CD14-positive monocyte (primary cell): Measurements from ENCODE around the gene BRAF. TPM values are rescaled to one million over a fixed set of nuclear protein-coding genes. Genes with fewer than 3 reads are reported as not detected.
"Not testable (repeated sequence)": the region's sequence is repeated elsewhere in the genome, so short reads cannot be mapped to it uniquely, and the experiment has no call there.

Experiments used
- DNase-seq, 3 donors: peaks; one replicate each; pipeline ENCODE4 v3.0.0-alpha.2; 2011 to 2022
- H2AFZ ChIP-seq: 2 replicates; pipeline ENCODE4 v1.6.0; 2012; ENCODE audit warnings: mild to moderate bottlenecking, low read depth, low read length, inconsistent platforms; ENCODE audit not compliant: insufficient read depth, poor library complexity, severe bottlenecking
- H3K27ac ChIP-seq, 2 donors: 1 replicate in 1 of 2; 2 replicates in 1 of 2; pipeline ENCODE4 v1.5.1; 2012 to 2013; ENCODE audit warnings: low read length in 2 of 2, control low read depth in 1 of 2, inconsistent platforms in 1 of 2, low read depth in 1 of 2, mild to moderate bottlenecking in 1 of 2
- H3K27me3 ChIP-seq, 2 donors: one replicate each; pipeline versions ENCODE4 v1.6.0 to v1.6.1; 2011 to 2013; ENCODE audit warnings: low read length in 2 of 2; ENCODE audit not compliant: control insufficient read depth in 2 of 2, insufficient read depth in 2 of 2
- H3K36me3 ChIP-seq, 2 donors: replicated peaks in 1 of 2; 1 replicate in 1 of 2; 2 replicates in 1 of 2; pipeline versions ENCODE4 v1.5.1 to v1.6.1; 2012 to 2013; ENCODE audit warnings: low read length in 2 of 2, control low read depth in 1 of 2, inconsistent platforms in 1 of 2, mild to moderate bottlenecking in 1 of 2; ENCODE audit not compliant: insufficient read depth in 2 of 2, control insufficient read depth in 1 of 2
- H3K4me1 ChIP-seq, 2 donors: 1 replicate in 1 of 2; 2 replicates in 1 of 2; pipeline versions ENCODE4 v1.5.1 to v1.6.1; 2012 to 2013; ENCODE audit warnings: low read length in 2 of 2, control low read depth in 1 of 2, inconsistent platforms in 1 of 2, mild to moderate bottlenecking in 1 of 2, moderate library complexity in 1 of 2; ENCODE audit not compliant: insufficient read depth in 2 of 2, control insufficient read depth in 1 of 2
- H3K4me2 ChIP-seq: replicated peaks from 2 replicates; pipeline ENCODE3; 2012; ENCODE audit warnings: low read length, moderate library complexity, mild to moderate bottlenecking; ENCODE audit not compliant: poor library complexity, severe bottlenecking; ENCODE audit errors: extremely low read depth
- H3K4me3 ChIP-seq, 3 experiments: fragments of 200-600 bp in 1 of 3; sonication (generic) in 1 of 3; replicated peaks in 1 of 3; 1 replicate in 2 of 3; 2 replicates in 1 of 3; pipeline ENCODE4 v1.5.1; 2011 to 2013; ENCODE audit warnings: low read length in 3 of 3, mild to moderate bottlenecking in 3 of 3, control low read depth in 2 of 3, low read depth in 2 of 3, inconsistent platforms in 1 of 3, moderate library complexity in 1 of 3
- H3K79me2 ChIP-seq: 2 replicates; pipeline ENCODE4 v1.6.0; 2012; ENCODE audit warnings: mild to moderate bottlenecking, control low read depth, inconsistent platforms, low read length, moderate library complexity; ENCODE audit not compliant: insufficient read depth
- H3K9ac ChIP-seq: 2 replicates; pipeline ENCODE4 v1.6.0; 2017; ENCODE audit warnings: low read length, mild to moderate bottlenecking; ENCODE audit not compliant: insufficient read depth, poor library complexity, severe bottlenecking
- H3K9me3 ChIP-seq, 2 donors: replicated peaks in 1 of 2; 1 replicate in 1 of 2; 2 replicates in 1 of 2; pipeline versions ENCODE4 v1.5.1 to v1.6.1; 2012 to 2013; ENCODE audit warnings: low read length in 2 of 2, control low read depth in 1 of 2; ENCODE audit not compliant: control insufficient read depth in 1 of 2, insufficient read depth in 1 of 2
- H4K20me1 ChIP-seq: 2 replicates; pipeline ENCODE4 v1.6.0; 2012; ENCODE audit warnings: mild to moderate bottlenecking, low read length, control low read depth, moderate library complexity; ENCODE audit not compliant: insufficient read depth
- H3K27ac Mint-ChIP-seq, 7 donors: one replicate each; pipeline ENCODE4 v1.8.0; 2020; ENCODE audit warnings: mild to moderate bottlenecking in 7 of 7, mixed read lengths in 7 of 7, moderate library complexity in 6 of 7, inconsistent platforms in 2 of 7
- H3K27me3 Mint-ChIP-seq, 3 donors: one replicate each; pipeline ENCODE4 v1.8.0; 2021 to 2022; ENCODE audit warnings: low read depth in 3 of 3, mild to moderate bottlenecking in 3 of 3, mixed read lengths in 3 of 3, moderate library complexity in 3 of 3, inconsistent platforms in 1 of 3
- H3K36me3 Mint-ChIP-seq, 2 donors: one replicate each; pipeline ENCODE4 v1.8.0; 2020; ENCODE audit warnings: mixed read lengths in 2 of 2, inconsistent platforms in 1 of 2, mild to moderate bottlenecking in 1 of 2
- H3K4me1 Mint-ChIP-seq: one replicate; pipeline ENCODE4 v1.8.0; 2020; ENCODE audit warnings: mild to moderate bottlenecking, mixed read lengths
- H3K4me3 Mint-ChIP-seq, 2 donors: one replicate each; pipeline ENCODE4 v1.8.0; 2020; ENCODE audit warnings: mild to moderate bottlenecking in 2 of 2, mixed read lengths in 2 of 2, moderate library complexity in 1 of 2
- H3K9me3 Mint-ChIP-seq, 7 donors: one replicate each; pipeline ENCODE4 v1.8.0; 2020 to 2022; ENCODE audit warnings: mixed read lengths in 7 of 7, mild to moderate bottlenecking in 6 of 7, moderate library complexity in 6 of 7, inconsistent platforms in 2 of 7
- CTCF ChIP-seq: fragments of 200-600 bp; IDR thresholded peaks from one replicate; pipeline ENCODE4 v1.8.0; 2022; ENCODE audit warnings: antibody characterized with exemption, mild to moderate bottlenecking
- whole genome bisulfite sequencing: methylation state at CpG from one replicate; pipeline ENCODE4 v1.1.5; 2013; ENCODE audit warnings: missing lambda C conversion rate; ENCODE audit not compliant: insufficient coverage; 5-methylcytosine and 5-hydroxymethylcytosine counted together
- intact Hi-C, 2 donors: fragments of 100-400 bp; cut with micrococcal nuclease; formaldehyde crosslinking; loops; one replicate each; pipeline versions ENCODE4 v1.15.0 to v1.15.1; 2023
- polyA plus RNA-seq, 3 donors: library from polyadenylated mRNA; depleted of rRNA in 1 of 3; unstranded in 2 of 3; stranded (reverse) in 1 of 3; fragments of 300-500 nt in 2 of 3; fragments of >200 nt in 1 of 3; fragmentation: Illumina TruSeq in 2 of 3; gene quantifications; 1 replicate in 2 of 3; 2 replicates in 1 of 3; pipeline ENCODE4 v1.2.3, GENCODE V29; 2012 to 2021

The BRAF gene
- polyA plus RNA-seq, 3 donors: 3.8 to 10.0 (median 5.6) TPM

DNA sequence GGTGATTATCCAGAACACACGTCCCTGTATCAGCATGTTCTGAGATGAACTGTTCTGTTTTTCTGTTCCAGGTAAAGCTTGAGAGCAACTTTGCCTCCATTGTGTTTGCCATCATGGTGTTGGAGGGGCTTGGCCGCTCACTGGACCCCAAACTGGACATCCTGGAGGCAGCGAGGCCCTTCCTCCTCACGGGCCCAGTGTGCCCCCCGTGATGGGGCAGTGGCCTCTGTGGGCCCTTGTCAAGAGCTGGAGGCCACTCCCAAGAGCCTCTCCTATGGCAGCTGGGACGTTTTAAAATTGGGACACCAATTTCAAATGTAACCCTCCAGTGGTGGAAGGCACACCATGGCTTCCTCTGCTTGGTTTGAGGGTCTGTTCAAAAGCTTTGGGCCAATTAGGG is 230.1 kb downstream of the BRAF start:
- Histone ChIP-seq H3K27me3 (no peaks in the 10 kb centered on the region), H4K20me1 (peaks cover 18% of the 10 kb centered on the region), H3K4me1 (peaks cover 15 to 21% of the 10 kb centered on the region in 2 donors), H3K36me3 (peaks cover 10 to 38% of the 10 kb centered on the region in 2 donors), H3K27ac (peak overlapping the region in 1 of 2 donors; percentile 87), H3K79me2 (peaks cover 28% of the 10 kb centered on the region), H3K4me2 (no peak overlapping the region), H3K9me3 (no peaks in the 10 kb centered on the region), H2AFZ (no peak overlapping the region), H3K9ac (no peak overlapping the region), H3K4me3 (no peak overlapping the region)
- 97% methylated on average over 4 of the region's 6 CpGs for WGBS
- Mint-ChIP-seq H3K36me3 (peaks cover 34 to 41% of the 10 kb centered on the region in 2 donors), H3K27me3 (peaks cover 0 to 1% (median 1%) of the 10 kb centered on the region in 3 donors), H3K27ac (peak overlapping the region in 3 of 7 donors; percentile 25 to 62 (median 60)), H3K9me3 (no peaks in the 10 kb centered on the region), H3K4me3 (no peak overlapping the region), H3K4me1 (peaks cover 25% of the 10 kb centered on the region)
- no peak for DNase-seq
- intact Hi-C loops: loop anchor here in 1 of 2 donors (10.0 kb wide), 1 partner anchor 230 kb away; the partner anchor contains the start of gene BRAF
- no peak for TF ChIP-seq CTCF

GRCh38 chr7:140693849-140694248 is 230.9 kb downstream of the BRAF start:
- H3K27me3 ChIP-seq, H3K27me3 Mint-ChIP-seq, H3K4me3 ChIP-seq, H2AFZ ChIP-seq, H3K9me3 Mint-ChIP-seq, DNase-seq, H3K27ac ChIP-seq, H3K9me3 ChIP-seq, H3K4me2 ChIP-seq, H3K4me3 Mint-ChIP-seq, H3K9ac ChIP-seq: not testable (repeated sequence)
- WGBS: 100% methylated on average over 8 of the region's 10 CpGs
- Mint-ChIP-seq H3K36me3 (peaks cover 36 to 47% of the 10 kb centered on the region in 2 donors), H3K27ac (peak overlapping the region in 1 of 7 donors; percentile 53), H3K4me1 (peaks cover 22% of the 10 kb centered on the region)
- peaks cover 15 to 45% of the 10 kb centered on the region in 2 donors for H3K36me3 ChIP-seq
- H3K79me2 ChIP-seq: peaks cover 21% of the 10 kb centered on the region
- H4K20me1 ChIP-seq: peaks cover 13% of the 10 kb centered on the region
- H3K4me1 ChIP-seq: peaks cover 15 to 21% of the 10 kb centered on the region in 2 donors
- intact Hi-C loops: loop anchor here in 1 of 2 donors (10.0 kb wide), 1 partner anchor 231 kb away; the partner anchor contains the start of gene BRAF
